Activated CD8-positive, alpha-beta memory T cell treated with anti-CD3 and anti-CD28 coated beads, Interleukin-2, amount 50 U/mL, for 48 hours (primary cell): ENCODE data around the gene ZNF10.

Experiments used
- DNase-seq: peaks from one replicate; pipeline ENCODE4 v3.0.0-alpha.2; 2020

The ZNF10 gene

GRCh38 chr12:133130038-133130807, at the start of gene ZNF10, which contains the start of gene ZNF891:
Gene ZNF10 (plus strand): TSS chr12:133130627. CDS start chr12:133144493, 13,866 bp downstream.
Gene ZNF891 (minus strand): TSS chr12:133130274. CDS start chr12:133121918, 8,356 bp downstream.
- DNase-seq: peak; percentile 99

GRCh38 chr12:133081159-133081780, 49.2 kb upstream of the ZNF10 start:
- DNase-seq: no peak

- DNase-seq: no peak
Measured at GRCh38 chr12:133083345-133083744, 47.1 kb upstream of the ZNF10 start.

GRCh38 chr12:133105620-133106019, 24.8 kb upstream of the ZNF10 start:
- no peak for DNase-seq

- DNase-seq: no peak
Measured at GRCh38 chr12:133106253-133106652, 24.2 kb upstream of the ZNF10 start.

GRCh38 chr12:133107121-133107520, 23.3 kb upstream of the ZNF10 start:
- no peak for DNase-seq

GRCh38 chr12:133108150-133108549, 22.3 kb upstream of the ZNF10 start:
- DNase-seq: no peak

- DNase-seq: no peak
Measured at GRCh38 chr12:133120385-133121191, 9.8 kb upstream of the ZNF10 start.

GRCh38 chr12:133124674-133125073, 5.8 kb upstream of the ZNF10 start:
- DNase-seq: no peak

GRCh38 chr12:133129368-133130037, 924 bp upstream of the ZNF10 start:
- no peak for DNase-seq

GRCh38 chr12:133130808-133131128, 341 bp downstream of the ZNF10 start:
- peak; percentile 68 for DNase-seq

- DNase-seq: no peak
Measured at GRCh38 chr12:133135747-133136146, 5.3 kb downstream of the ZNF10 start.

GRCh38 chr12:133145981-133146380, 15.6 kb downstream of the ZNF10 start:
- no peak for DNase-seq

GRCh38 chr12:133156125-133156690, 25.8 kb downstream of the ZNF10 start:
- no peak for DNase-seq

GRCh38 chr12:133165776-133166175, 35.3 kb downstream of the ZNF10 start:
- DNase-seq: no peak

GRCh38 chr12:133172491-133172890, 42.1 kb downstream of the ZNF10 start:
- DNase-seq: no peak

- no peak for DNase-seq
Measured at GRCh38 chr12:133174901-133175300, 44.5 kb downstream of the ZNF10 start.

GRCh38 chr12:133180669-133181068, 50.2 kb downstream of the ZNF10 start:
- DNase-seq: no peak

- peak; percentile 96 for DNase-seq
Measured at GRCh38 chr12:133181238-133181959, 51.0 kb downstream of the ZNF10 start, which contains the start of gene ZNF268. Gene ZNF268 (plus strand): TSS chr12:133181495. CDS start chr12:133181998, 503 bp downstream.

GRCh38 chr12:133190176-133190575, 59.7 kb downstream of the ZNF10 start:
- DNase-seq: no peak

GRCh38 chr12:133192847-133193246, 62.4 kb downstream of the ZNF10 start:
- DNase-seq: no peak

- no peak for DNase-seq
Measured at GRCh38 chr12:133201888-133202287, 71.5 kb downstream of the ZNF10 start.
